Measurements from ENCODE around the gene KIAA1217.

DNA sequence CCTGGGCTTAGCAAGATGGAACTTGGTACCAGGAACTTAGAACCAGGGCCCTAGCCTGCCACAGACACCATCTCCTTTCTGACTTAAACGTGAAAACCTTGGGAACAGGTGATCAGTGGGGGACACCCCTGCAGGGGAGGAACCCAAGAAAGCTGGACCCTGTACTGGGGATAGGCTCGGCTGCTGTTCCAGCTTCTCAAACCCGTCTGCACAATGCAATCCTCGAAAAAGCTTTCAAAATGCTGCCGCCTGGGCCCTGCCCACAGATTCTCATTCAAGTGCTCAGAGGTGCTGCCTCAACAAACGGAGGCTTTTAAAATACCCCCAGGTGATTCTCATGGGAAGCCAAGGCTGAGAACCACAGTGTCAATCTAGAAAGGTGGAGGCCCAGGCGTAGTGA, 345.1 kb downstream of the KIAA1217 start:
- TF ChIP-seq EZH2 (IDR thresholded peaks at IDR 0.05; ENCODE audit: insufficient read depth, poor library complexity, severe bottlenecking) (no peak), EZH2phosphoT487 (IDR thresholded peaks at IDR 0.05; ENCODE audit: insufficient read depth, low read depth) (no peak)

All from GM23248 (cell line).